GM18498 (cell line): ENCODE data around the gene CAMTA1.

ENCODE experiments used
- ATAC-seq: cut with Tn5 transposase; IDR thresholded peaks from one replicate; pipeline ENCODE4 v1.9.1; 2021; ENCODE audit warnings: mild to moderate bottlenecking, moderate library complexity; ENCODE audit not compliant: unreplicated experiment

The CAMTA1 gene

GRCh38 chr1:6999826-7000225 lies 214.6 kb downstream of the CAMTA1 start:
- ATAC-seq = no peak

GRCh38 chr1:7000720-7001119 lies 215.5 kb downstream of the CAMTA1 start:
- no peak for ATAC-seq

- ATAC-seq = no peak
These were observed 217.5 kb downstream of the CAMTA1 start for GRCh38 chr1:7002728-7003127.

- ATAC-seq = no peak
These were observed 218.4 kb downstream of the CAMTA1 start for GRCh38 chr1:7003676-7004075.

GRCh38 chr1:7004181-7004580 lies 218.9 kb downstream of the CAMTA1 start:
- no peak for ATAC-seq

- no peak for ATAC-seq
These were observed 220.5 kb downstream of the CAMTA1 start for GRCh38 chr1:7005762-7006161.

GRCh38 chr1:7006996-7007871 lies 222.0 kb downstream of the CAMTA1 start:
- no peak for ATAC-seq

GRCh38 chr1:7007902-7008301 lies 222.6 kb downstream of the CAMTA1 start:
- no peak for ATAC-seq

GRCh38 chr1:7008331-7008730 lies 223.1 kb downstream of the CAMTA1 start:
- no peak for ATAC-seq

GRCh38 chr1:7008975-7009740 lies 223.9 kb downstream of the CAMTA1 start:
- no peak for ATAC-seq

GRCh38 chr1:7009741-7010525 lies 224.7 kb downstream of the CAMTA1 start:
- no peak for ATAC-seq

GRCh38 chr1:7010534-7011200 lies 225.4 kb downstream of the CAMTA1 start:
- no peak for ATAC-seq

- ATAC-seq = no peak
These were observed 226.6 kb downstream of the CAMTA1 start for GRCh38 chr1:7011826-7012225.

GRCh38 chr1:7012461-7012924 lies 227.2 kb downstream of the CAMTA1 start:
- no peak for ATAC-seq

- ATAC-seq = no peak
These were observed 228.8 kb downstream of the CAMTA1 start for GRCh38 chr1:7013833-7014639.

GRCh38 chr1:7014640-7014930 lies 229.3 kb downstream of the CAMTA1 start:
- no peak for ATAC-seq

GRCh38 chr1:7015022-7015421 lies 229.8 kb downstream of the CAMTA1 start:
- ATAC-seq = no peak

GRCh38 chr1:7018351-7018750 lies 233.1 kb downstream of the CAMTA1 start:
- no peak for ATAC-seq

- no peak for ATAC-seq
These were observed 233.6 kb downstream of the CAMTA1 start for GRCh38 chr1:7018826-7019225.

- no peak for ATAC-seq
These were observed 234.3 kb downstream of the CAMTA1 start for GRCh38 chr1:7019510-7019909.
